ENCODE measurements around the gene VRK3. TPM values are rescaled to one million over a fixed set of nuclear protein-coding genes. Genes with fewer than 3 reads are reported as not detected.

Gene VRK3
- total and polyA plus RNA-seq, 2 donors (not counting 1 experiment from before 2014, with no cell fraction given) = 26.9 to 40.6 TPM

DNA sequence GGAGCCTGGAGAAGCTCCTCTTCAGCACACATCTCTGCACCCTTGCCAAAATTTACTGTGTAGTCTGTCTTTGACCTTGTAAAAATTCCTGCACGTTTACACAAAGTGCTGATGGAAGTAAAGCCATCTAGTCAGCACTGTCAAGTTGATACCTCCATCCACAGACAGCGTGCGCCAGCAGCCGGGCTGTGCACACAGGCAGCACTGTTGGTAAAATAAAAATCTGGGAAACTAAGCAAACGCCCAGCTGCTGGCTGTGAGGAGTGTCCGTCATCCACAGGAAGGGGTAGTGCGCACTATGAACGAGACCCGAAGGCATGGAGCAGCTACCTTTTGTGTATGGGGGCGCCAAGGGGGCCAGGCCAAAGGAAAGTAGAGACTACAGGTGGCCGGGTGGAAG is 46.8 kb downstream of the VRK3 start:
- Histone ChIP-seq H3K4me3 (replicated peaks in 1 of 4; ENCODE audit: control extremely low read depth in 1 of 4, insufficient read depth in 1 of 4, low read depth in 3 of 4, low read length in 4 of 4) (no peak overlapping the region), H3K4me2 (ENCODE audit: extremely low read depth, insufficient read depth, low read length) (no peak overlapping the region), H3K79me2 (ENCODE audit: control insufficient read depth, insufficient read depth, low read length) (no peaks in the 10 kb centered on the region), H3K9ac (ENCODE audit: insufficient read depth, low read length) (no peak overlapping the region), H3K36me3 (ENCODE audit: control insufficient read depth, insufficient read depth, low read length) (no peaks in the 10 kb centered on the region), H3K27me3 (ENCODE audit: control insufficient read depth, insufficient read depth, low read length) (no peaks in the 10 kb centered on the region), H3K9me3 (ENCODE audit: control insufficient read depth, insufficient read depth, low read depth, low read length) (no peaks in the 10 kb centered on the region), H3K4me1 (ENCODE audit: control insufficient read depth, extremely low read depth, insufficient read depth, low read length) (no peaks in the 10 kb centered on the region), H3K27ac (ENCODE audit: insufficient read depth, low read length) (no peak overlapping the region), H4K20me1 (ENCODE audit: control insufficient read depth, extremely low read depth, insufficient read depth, low read length) (no peaks in the 10 kb centered on the region), H2AFZ (ENCODE audit: low read length) (no peak overlapping the region)
- TF ChIP-seq, protein P1, sequence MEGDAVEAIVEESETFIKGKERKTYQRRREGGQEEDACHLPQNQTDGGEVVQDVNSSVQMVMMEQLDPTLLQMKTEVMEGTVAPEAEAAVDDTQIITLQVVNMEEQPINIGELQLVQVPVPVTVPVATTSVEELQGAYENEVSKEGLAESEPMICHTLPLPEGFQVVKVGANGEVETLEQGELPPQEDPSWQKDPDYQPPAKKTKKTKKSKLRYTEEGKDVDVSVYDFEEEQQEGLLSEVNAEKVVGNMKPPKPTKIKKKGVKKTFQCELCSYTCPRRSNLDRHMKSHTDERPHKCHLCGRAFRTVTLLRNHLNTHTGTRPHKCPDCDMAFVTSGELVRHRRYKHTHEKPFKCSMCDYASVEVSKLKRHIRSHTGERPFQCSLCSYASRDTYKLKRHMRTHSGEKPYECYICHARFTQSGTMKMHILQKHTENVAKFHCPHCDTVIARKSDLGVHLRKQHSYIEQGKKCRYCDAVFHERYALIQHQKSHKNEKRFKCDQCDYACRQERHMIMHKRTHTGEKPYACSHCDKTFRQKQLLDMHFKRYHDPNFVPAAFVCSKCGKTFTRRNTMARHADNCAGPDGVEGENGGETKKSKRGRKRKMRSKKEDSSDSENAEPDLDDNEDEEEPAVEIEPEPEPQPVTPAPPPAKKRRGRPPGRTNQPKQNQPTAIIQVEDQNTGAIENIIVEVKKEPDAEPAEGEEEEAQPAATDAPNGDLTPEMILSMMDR (conservative IDR thresholded peaks at IDR 0.05 in 1 of 2, IDR thresholded peaks at IDR 0.05 in 1 of 2; ENCODE audit: low read depth in 1 of 2, low read length in 2 of 2) = no peak
- no peak for TF ChIP-seq EZH2 (IDR thresholded peaks at IDR 0.05; ENCODE audit: low read length, missing control alignments)
- no peak for DNase-seq (ENCODE audit: low read depth in 2 of 2)

GRCh38 chr19:49977881-49978280 is 47.3 kb downstream of the VRK3 start:
- TF ChIP-seq, protein P1 (conservative IDR thresholded peaks at IDR 0.05 in 1 of 2, IDR thresholded peaks at IDR 0.05 in 1 of 2; ENCODE audit: low read depth in 1 of 2, low read length in 2 of 2) = no peak
- TF ChIP-seq EZH2 (IDR thresholded peaks at IDR 0.05; ENCODE audit: low read length, missing control alignments) = no peak
- no peaks in the 10 kb centered on the region for H3K36me3 ChIP-seq (ENCODE audit: control insufficient read depth, insufficient read depth, low read length)
- H3K9ac ChIP-seq (ENCODE audit: insufficient read depth, low read length) = no peak overlapping the region
- no peaks in the 10 kb centered on the region for H3K4me1 ChIP-seq (ENCODE audit: control insufficient read depth, extremely low read depth, insufficient read depth, low read length)
- no peaks in the 10 kb centered on the region for H3K9me3 ChIP-seq (ENCODE audit: control insufficient read depth, insufficient read depth, low read depth, low read length)
- H4K20me1 ChIP-seq (ENCODE audit: control insufficient read depth, extremely low read depth, insufficient read depth, low read length) = no peaks in the 10 kb centered on the region
- H3K79me2 ChIP-seq (ENCODE audit: control insufficient read depth, insufficient read depth, low read length) = no peaks in the 10 kb centered on the region
- no peak for DNase-seq (ENCODE audit: low read depth in 2 of 2)
- no peak overlapping the region for H3K27ac ChIP-seq (ENCODE audit: insufficient read depth, low read length)
- H2AFZ ChIP-seq (ENCODE audit: low read length) = no peak overlapping the region
- H3K4me3 ChIP-seq (replicated peaks in 1 of 4; ENCODE audit: control extremely low read depth in 1 of 4, insufficient read depth in 1 of 4, low read depth in 3 of 4, low read length in 4 of 4) = no peak overlapping the region
- no peaks in the 10 kb centered on the region for H3K27me3 ChIP-seq (ENCODE audit: control insufficient read depth, insufficient read depth, low read length)
- no peak overlapping the region for H3K4me2 ChIP-seq (ENCODE audit: extremely low read depth, insufficient read depth, low read length)

- H3K4me2 ChIP-seq (ENCODE audit: extremely low read depth, insufficient read depth, low read length) = no peak overlapping the region
- no peak overlapping the region for H3K9ac ChIP-seq (ENCODE audit: insufficient read depth, low read length)
- H2AFZ ChIP-seq (ENCODE audit: low read length) = no peak overlapping the region
- TF ChIP-seq, protein P1 (conservative IDR thresholded peaks at IDR 0.05 in 1 of 2, IDR thresholded peaks at IDR 0.05 in 1 of 2; ENCODE audit: low read depth in 1 of 2, low read length in 2 of 2) = no peak
- no peak for TF ChIP-seq EZH2 (IDR thresholded peaks at IDR 0.05; ENCODE audit: low read length, missing control alignments)
- H3K27me3 ChIP-seq (ENCODE audit: control insufficient read depth, insufficient read depth, low read length) = no peaks in the 10 kb centered on the region
- no peak for DNase-seq (ENCODE audit: low read depth in 2 of 2)
- H4K20me1 ChIP-seq (ENCODE audit: control insufficient read depth, extremely low read depth, insufficient read depth, low read length) = no peaks in the 10 kb centered on the region
- no peaks in the 10 kb centered on the region for H3K9me3 ChIP-seq (ENCODE audit: control insufficient read depth, insufficient read depth, low read depth, low read length)
- no peaks in the 10 kb centered on the region for H3K36me3 ChIP-seq (ENCODE audit: control insufficient read depth, insufficient read depth, low read length)
- no peaks in the 10 kb centered on the region for H3K79me2 ChIP-seq (ENCODE audit: control insufficient read depth, insufficient read depth, low read length)
- no peaks in the 10 kb centered on the region for H3K4me1 ChIP-seq (ENCODE audit: control insufficient read depth, extremely low read depth, insufficient read depth, low read length)
- no peak overlapping the region for H3K27ac ChIP-seq (ENCODE audit: insufficient read depth, low read length)
- no peak overlapping the region for H3K4me3 ChIP-seq (replicated peaks in 1 of 4; ENCODE audit: control extremely low read depth in 1 of 4, insufficient read depth in 1 of 4, low read depth in 3 of 4, low read length in 4 of 4)
These were observed 48.1 kb downstream of the VRK3 start for GRCh38 chr19:49977076-49977475.
